Colonic mucosa (tissue), 4 donors: ENCODE results near the gene LAGE3. TPM values are rescaled to one million over a fixed set of nuclear protein-coding genes. Genes with fewer than 3 reads are reported as not detected.

Source experiments
- DNase-seq: peaks from one replicate; pipeline ENCODE4 v3.0.0-alpha.2; 2020
- H3K27ac ChIP-seq: fragments of 200-600 bp; one replicate; pipeline ENCODE4 v1.8.0; 2021
- H3K27me3 ChIP-seq: fragments of 200-600 bp; one replicate; pipeline ENCODE4 v1.8.0; 2021
- H3K36me3 ChIP-seq: fragments of 200-600 bp; one replicate; pipeline ENCODE4 v1.8.0; 2021
- H3K4me1 ChIP-seq: fragments of 200-600 bp; one replicate; pipeline ENCODE4 v1.8.0; 2021; ENCODE audit warnings: mild to moderate bottlenecking
- H3K4me3 ChIP-seq: fragments of 200-600 bp; one replicate; pipeline ENCODE4 v1.8.0; 2021
- H3K9ac ChIP-seq, 2 donors: one replicate each; pipeline ENCODE4 v1.7.0; 2013; ENCODE audit warnings: control low read depth in 2 of 2, low read depth in 2 of 2, low read length in 2 of 2
- H3K9me3 ChIP-seq: fragments of 200-600 bp; one replicate; pipeline ENCODE4 v1.8.0; 2021
- CTCF ChIP-seq: fragments of 200-600 bp; IDR thresholded peaks from one replicate; pipeline ENCODE4 v1.8.0; 2022; ENCODE audit warnings: antibody characterized with exemption, mild to moderate bottlenecking
- intact Hi-C: fragments of 100-400 bp; cut with DNase I; formaldehyde crosslinking; loops from one replicate; pipeline ENCODE4 v1.14.1; 2022
- total RNA-seq, 2 donors: library from RNA; stranded (reverse); fragmentation: NEBNext Ultra II Directional in 1 of 2; extraction: Animal tissue kit (Norgen Biotek cat#: 25700) in 1 of 2; gene quantifications; one replicate each; pipeline ENCODE4 v1.2.1, GENCODE V29; 2021
- donor health status: healthy.
- donor health status: DM: no; HTN: no; CAD: no.
- donor health status: DM: no; HTN: no; CAD: no.

LAGE3 gene
- total RNA-seq, 2 donors from 2014 or later, result 10.0 to 35.3 TPM

GRCh38 chrX:154488336-154489075 lies 9.4 kb upstream of the LAGE3 start:
- no peak overlapping the region for H3K9ac ChIP-seq
- DNase-seq, result peak; percentile 19
- intact Hi-C loops, result no loop called here
- no peak overlapping the region for H3K4me3 ChIP-seq
- no peaks in the 10 kb centered on the region for H3K4me1 ChIP-seq
- TF ChIP-seq CTCF, result no peak
- no peaks in the 10 kb centered on the region for H3K9me3 ChIP-seq
- no peaks in the 10 kb centered on the region for H3K36me3 ChIP-seq
- no peaks in the 10 kb centered on the region for H3K27me3 ChIP-seq
- H3K27ac ChIP-seq, result no peak overlapping the region

- Histone ChIP-seq H3K27ac (peak overlapping the region; percentile 65), H3K4me1 (no peaks in the 10 kb centered on the region), H3K27me3 (no peaks in the 10 kb centered on the region), H3K9ac (no peak overlapping the region), H3K4me3 (no peak overlapping the region), H3K9me3 (no peaks in the 10 kb centered on the region), H3K36me3 (no peaks in the 10 kb centered on the region)
- intact Hi-C loops, result no loop called here
- TF ChIP-seq CTCF, result no peak
- DNase-seq, result peak; percentile 16
These were observed 8.6 kb upstream of the LAGE3 start for GRCh38 chrX:154487518-154488290.

- intact Hi-C loops, result no loop called here
These were observed 7.5 kb upstream of the LAGE3 start, which contains the start of gene UBL4A for GRCh38 chrX:154486396-154487207. TSS of gene UBL4A (minus strand) at chrX:154486615. CDS start at chrX:154486584, 31 bp downstream.

GRCh38 chrX:154486052-154486395 lies 6.9 kb upstream of the LAGE3 start:
- Histone ChIP-seq H3K9ac (peak overlapping the region; percentile 57 to 79), H3K27ac (peak overlapping the region; percentile 65), H3K4me1 (no peaks in the 10 kb centered on the region), H3K4me3 (peak overlapping the region; percentile 65), H3K36me3 (no peaks in the 10 kb centered on the region), H3K9me3 (no peaks in the 10 kb centered on the region), H3K27me3 (no peaks in the 10 kb centered on the region)
- peak; percentile 33 for DNase-seq
- TF ChIP-seq CTCF, result no peak
- intact Hi-C loops, result no loop called here

More at GRCh38 chrX:154486396-154487207, 7.5 kb upstream of the LAGE3 start, which contains the start of gene UBL4A:
- Histone ChIP-seq H3K9ac (peak within 1 kb of the TSS; percentile 63 to 79), H3K27ac (peak within 1 kb of the TSS; percentile 65), H3K9me3 (no peaks in the 10 kb centered on the region), H3K27me3 (no peaks in the 10 kb centered on the region), H3K4me3 (peak within 1 kb of the TSS; percentile 65), H3K4me1 (no peaks in the 10 kb centered on the region), H3K36me3 (no peaks in the 10 kb centered on the region)
- no peak for TF ChIP-seq CTCF
- DNase-seq, result peak; percentile 54
